ENCODE measurements around the gene MKRN2.
A peak's percentile ranks its signal among the peaks of the same experiment; 100 is the strongest.
"Not testable (repeated sequence)": the region's sequence is repeated elsewhere in the genome, so short reads cannot be mapped to it uniquely, and the experiment has no call there.

MKRN2 gene

GRCh38 chr3:12536423-12536822 is 20.5 kb upstream of the MKRN2 start:
- H3K27me3 Mint-ChIP-seq, result no peaks in the 10 kb centered on the region
- no peak overlapping the region for H3K27ac Mint-ChIP-seq
- H3K9me3 Mint-ChIP-seq, result no peaks in the 10 kb centered on the region
- peaks cover 4% of the 10 kb centered on the region for H3K4me1 Mint-ChIP-seq
- peaks cover 26% of the 10 kb centered on the region for H3K36me3 Mint-ChIP-seq (ENCODE audit: low read depth)
- no peak for ATAC-seq
- DNase-seq, result no peak
- H3K4me3 Mint-ChIP-seq, result no peak overlapping the region

GRCh38 chr3:12541625-12542024 is 15.3 kb upstream of the MKRN2 start:
- Mint-ChIP-seq H3K4me3 (no peak overlapping the region), H3K36me3 (ENCODE audit: low read depth) (peaks cover 6% of the 10 kb centered on the region), H3K27ac (no peak overlapping the region), H3K27me3 (no peaks in the 10 kb centered on the region), H3K9me3 (no peaks in the 10 kb centered on the region), H3K4me1 (no peaks in the 10 kb centered on the region)
- ATAC-seq (no peak), DNase-seq (no peak)

GRCh38 chr3:12543497-12543896 is 13.4 kb upstream of the MKRN2 start:
- H3K4me3 Mint-ChIP-seq; H3K27ac Mint-ChIP-seq; H3K4me1 Mint-ChIP-seq; H3K9me3 Mint-ChIP-seq; DNase-seq; H3K27me3 Mint-ChIP-seq; H3K36me3 Mint-ChIP-seq (ENCODE audit: low read depth); ATAC-seq: not testable (repeated sequence)

GRCh38 chr3:12544652-12545472 is 12.0 kb upstream of the MKRN2 start:
- Mint-ChIP-seq H3K27ac (no peak overlapping the region), H3K27me3 (no peaks in the 10 kb centered on the region), H3K4me1 (no peaks in the 10 kb centered on the region), H3K9me3 (no peaks in the 10 kb centered on the region), H3K4me3 (no peak overlapping the region), H3K36me3 (ENCODE audit: low read depth) (no peaks in the 10 kb centered on the region)
- DNase-seq (no peak), ATAC-seq (no peak)

GRCh38 chr3:12545473-12545791 is 11.5 kb upstream of the MKRN2 start, which contains the start of gene MKRN2OS:
Gene MKRN2OS, minus strand, starts transcription at chr3:12545499. Its CDS starts 35 bp downstream, at chr3:12545464.
- ATAC-seq, result no peak
- no peaks in the 10 kb centered on the region for H3K4me1 Mint-ChIP-seq
- no peaks in the 10 kb centered on the region for H3K9me3 Mint-ChIP-seq
- no peaks in the 10 kb centered on the region for H3K27me3 Mint-ChIP-seq
- H3K27ac Mint-ChIP-seq, result no peak within 1 kb of the TSS
- H3K4me3 Mint-ChIP-seq, result no peak within 1 kb of the TSS
- H3K36me3 Mint-ChIP-seq (ENCODE audit: low read depth), result no peaks in the 10 kb centered on the region
- DNase-seq, result no peak

GRCh38 chr3:12549971-12550760 is 6.7 kb upstream of the MKRN2 start:
- Mint-ChIP-seq H3K4me1 (peaks cover 6% of the 10 kb centered on the region), H3K27me3 (peaks cover 18% of the 10 kb centered on the region), H3K4me3 (no peak overlapping the region), H3K9me3 (no peaks in the 10 kb centered on the region), H3K27ac (no peak overlapping the region), H3K36me3 (ENCODE audit: low read depth) (no peaks in the 10 kb centered on the region)
- ATAC-seq (no peak), DNase-seq (no peak)

- no peak for ATAC-seq
- Mint-ChIP-seq H3K4me3 (peak overlapping the region; percentile 89), H3K36me3 (ENCODE audit: low read depth) (no peaks in the 10 kb centered on the region), H3K9me3 (no peaks in the 10 kb centered on the region), H3K4me1 (peaks cover 28% of the 10 kb centered on the region), H3K27ac (no peak overlapping the region), H3K27me3 (peaks cover 25% of the 10 kb centered on the region)
- DNase-seq, result peak; percentile 33
These were observed 2.9 kb upstream of the MKRN2 start for GRCh38 chr3:12553921-12554391.

- no peak for ATAC-seq
- H3K27ac Mint-ChIP-seq, result peak overlapping the region; percentile 87
- peak overlapping the region; percentile 91 for H3K4me3 Mint-ChIP-seq
- H3K27me3 Mint-ChIP-seq, result peaks cover 25% of the 10 kb centered on the region
- peaks cover 52% of the 10 kb centered on the region for H3K4me1 Mint-ChIP-seq
- no peak for DNase-seq
- H3K9me3 Mint-ChIP-seq, result no peaks in the 10 kb centered on the region
- H3K36me3 Mint-ChIP-seq (ENCODE audit: low read depth), result no peaks in the 10 kb centered on the region
These were observed 585 bp upstream of the MKRN2 start for GRCh38 chr3:12556314-12556689.

- Mint-ChIP-seq H3K4me3 (peak overlapping the region; percentile 91), H3K27ac (peak overlapping the region; percentile 87), H3K9me3 (no peaks in the 10 kb centered on the region), H3K27me3 (peaks cover 25% of the 10 kb centered on the region), H3K4me1 (peaks cover 60% of the 10 kb centered on the region), H3K36me3 (ENCODE audit: low read depth) (no peaks in the 10 kb centered on the region)
- DNase-seq (no peak), ATAC-seq (no peak)
These were observed 700 bp downstream of the MKRN2 start for GRCh38 chr3:12557473-12558100.

- Mint-ChIP-seq H3K4me3 (peak overlapping the region; percentile 91), H3K9me3 (no peaks in the 10 kb centered on the region), H3K27ac (no peak overlapping the region), H3K4me1 (peaks cover 61% of the 10 kb centered on the region), H3K36me3 (ENCODE audit: low read depth) (no peaks in the 10 kb centered on the region), H3K27me3 (peaks cover 17% of the 10 kb centered on the region)
- ATAC-seq, result no peak
- DNase-seq, result no peak
These were observed 1.8 kb downstream of the MKRN2 start for GRCh38 chr3:12558706-12559105.

GRCh38 chr3:12559520-12559919 is 2.6 kb downstream of the MKRN2 start:
- Mint-ChIP-seq H3K4me3 (no peak overlapping the region), H3K4me1 (peaks cover 60% of the 10 kb centered on the region), H3K27ac (no peak overlapping the region), H3K9me3 (peaks cover 1% of the 10 kb centered on the region), H3K36me3 (ENCODE audit: low read depth) (peaks cover 1% of the 10 kb centered on the region), H3K27me3 (peaks cover 11% of the 10 kb centered on the region)
- DNase-seq, result no peak
- ATAC-seq, result no peak

GRCh38 chr3:12560505-12561190 is 3.8 kb downstream of the MKRN2 start:
- Mint-ChIP-seq H3K36me3 (ENCODE audit: low read depth) (peaks cover 11% of the 10 kb centered on the region), H3K4me1 (peaks cover 63% of the 10 kb centered on the region), H3K4me3 (peak overlapping the region; percentile 4), H3K27me3 (peaks cover 4% of the 10 kb centered on the region), H3K9me3 (peaks cover 9% of the 10 kb centered on the region), H3K27ac (peak overlapping the region; percentile 73)
- ATAC-seq (peak; percentile 58), DNase-seq (no peak)

- H3K4me3 Mint-ChIP-seq, result no peak overlapping the region
- peaks cover 9% of the 10 kb centered on the region for H3K9me3 Mint-ChIP-seq
- no peaks in the 10 kb centered on the region for H3K27me3 Mint-ChIP-seq
- H3K36me3 Mint-ChIP-seq (ENCODE audit: low read depth), result peaks cover 16% of the 10 kb centered on the region
- DNase-seq (no peak), ATAC-seq (no peak)
- H3K4me1 Mint-ChIP-seq, result peaks cover 60% of the 10 kb centered on the region
- no peak overlapping the region for H3K27ac Mint-ChIP-seq
These were observed 4.5 kb downstream of the MKRN2 start for GRCh38 chr3:12561397-12561796.

GRCh38 chr3:12562451-12562850 is 5.6 kb downstream of the MKRN2 start:
- DNase-seq, result no peak
- no peak for ATAC-seq
- peaks cover 23% of the 10 kb centered on the region for H3K36me3 Mint-ChIP-seq (ENCODE audit: low read depth)
- no peak overlapping the region for H3K27ac Mint-ChIP-seq
- H3K4me3 Mint-ChIP-seq, result no peak overlapping the region
- peaks cover 57% of the 10 kb centered on the region for H3K4me1 Mint-ChIP-seq
- peaks cover 14% of the 10 kb centered on the region for H3K9me3 Mint-ChIP-seq
- no peaks in the 10 kb centered on the region for H3K27me3 Mint-ChIP-seq
